HepG2 (cell line): Measurements from ENCODE around the gene FUT6. TPM values are rescaled to one million over a fixed set of nuclear protein-coding genes. Genes with fewer than 3 reads are reported as not detected.

Source experiments
- ATAC-seq: fragments of 200-7000 bp; cut with Tn5 transposase; 3 replicates; pipeline ENCODE4 v1.9.1; 2020; ENCODE audit warnings: mild to moderate bottlenecking, moderate library complexity
- BruUV-seq: library from RNA; stranded (reverse); fragments of 400-500 nt; replicated peaks from 2 replicates; lab custom pipeline; 2021; lab: Mats Ljungman, UMichigan
- CTCF ChIA-PET: fragments of 300-600 bp; formaldehyde crosslinking; extraction: SDS; loops from one replicate; lab custom pipeline; 2021; ENCODE audit warnings: low total read pairs, inconsistent platforms, low intra/inter-chr PET ratio; lab: Yijun Ruan, JAX
- POLR2A ChIA-PET: fragments of 350-600 bp; sonication (Branson Sonifier 250); formaldehyde crosslinking; loops from one replicate; lab custom pipeline; 2020; ENCODE audit warnings: antibody characterized with exemption, inconsistent platforms; lab: Yijun Ruan, JAX
- DNase-seq: peaks from one replicate; pipeline ENCODE4 v3.0.0-alpha.2; 2015; ENCODE audit warnings: low spot score
- FAIRE-seq: peaks from 3 replicates; lab custom pipeline; 2011; peaks lifted over from hg19 to GRCh38; lab: Jason Lieb, UNC
- H2AFZ ChIP-seq: one replicate; pipeline ENCODE4 v1.6.1; 2011; ENCODE audit warnings: low read length, inconsistent platforms
- H3K27ac ChIP-seq: fragments of 300-600 bp; 3 replicates; pipeline ENCODE4 v1.8.0; 2011; ENCODE audit warnings: mixed run types, mild to moderate bottlenecking, mixed read lengths, low read length, inconsistent platforms; ENCODE audit not compliant: insufficient read depth; ENCODE audit errors: extremely low read length
- H3K27me3 ChIP-seq, 2 experiments: fragments of 200-600 bp in 1 of 2; 2 replicates in 1 of 2; 3 replicates in 1 of 2; pipeline versions ENCODE4 v1.6.0 to v1.8.0; 2011; ENCODE audit warnings: low read length in 2 of 2, mild to moderate bottlenecking in 2 of 2, moderate library complexity in 2 of 2, inconsistent platforms in 1 of 2; ENCODE audit not compliant: insufficient read depth in 2 of 2, control insufficient read depth in 1 of 2
- H3K36me3 ChIP-seq, 2 experiments: fragments of 200-600 bp in 1 of 2; replicated peaks in 1 of 2; 2 replicates in 1 of 2; 3 replicates in 1 of 2; pipeline versions ENCODE4 v1.5.1 to v1.8.0; 2011; ENCODE audit warnings: low read length in 2 of 2, inconsistent platforms in 1 of 2; ENCODE audit not compliant: insufficient read depth in 2 of 2, control insufficient read depth in 1 of 2
- H3K4me1 ChIP-seq: 2 replicates; pipeline ENCODE4 v1.5.1; 2012; ENCODE audit warnings: low read length, inconsistent platforms; ENCODE audit not compliant: insufficient read depth
- H3K4me2 ChIP-seq: 2 replicates; pipeline ENCODE4 v1.6.0; 2011; ENCODE audit warnings: low read depth, low read length, inconsistent platforms
- H3K4me3 ChIP-seq, 3 experiments: fragments of 200-600 bp in 1 of 3; sonication (generic), shearing (Covaris generic) in 1 of 3; replicated peaks in 1 of 3; 2 replicates each; pipeline ENCODE4 v1.5.1; 2011 to 2016; ENCODE audit warnings: low read length in 3 of 3, inconsistent platforms in 2 of 3, low read depth in 2 of 3, mild to moderate bottlenecking in 2 of 3, control low read depth in 1 of 3, mixed read lengths in 1 of 3; ENCODE audit not compliant: insufficient read depth in 1 of 3
- H3K79me2 ChIP-seq: one replicate; pipeline ENCODE4 v1.6.1; 2011; ENCODE audit warnings: low read length, inconsistent platforms; ENCODE audit not compliant: insufficient read depth
- H3K9ac ChIP-seq: 2 replicates; pipeline ENCODE4 v1.6.0; 2011; ENCODE audit warnings: mild to moderate bottlenecking, low read depth, low read length, inconsistent platforms; ENCODE audit not compliant: insufficient read depth
- H3K9me3 ChIP-seq: 2 replicates; pipeline ENCODE4 v1.5.1; 2012; ENCODE audit warnings: mild to moderate bottlenecking, low read length
- H4K20me1 ChIP-seq: 2 replicates; pipeline ENCODE4 v1.6.0; 2011; ENCODE audit warnings: inconsistent platforms, mild to moderate bottlenecking, low read length, moderate library complexity; ENCODE audit not compliant: insufficient read depth
- CEBPB ChIP-seq: IDR thresholded peaks from 2 replicates; pipeline ENCODE4 v1.6.1; 2011; ENCODE audit warnings: low read depth, low read length, improper control_type of control experiment, borderline replicate concordance
- CEBPG ChIP-seq: IDR thresholded peaks from 2 replicates; pipeline ENCODE4 v1.6.1; 2016
- DMTF1 ChIP-seq: sonication (generic); formaldehyde crosslinking; IDR thresholded peaks from 2 replicates; pipeline ENCODE4 v1.4.0; 2020; ENCODE audit warnings: mild to moderate bottlenecking, missing genetic modification reagents
- SALL1 ChIP-seq: sonication (generic); formaldehyde crosslinking; IDR thresholded peaks from 2 replicates; pipeline ENCODE4 v1.8.0; 2022; ENCODE audit warnings: mild to moderate bottlenecking, missing genetic modification reagents
- TIGD3 ChIP-seq: sonication (generic); formaldehyde crosslinking; IDR thresholded peaks from 2 replicates; pipeline ENCODE4 v1.5.1; 2020; ENCODE audit warnings: mild to moderate bottlenecking, missing genetic modification reagents, borderline replicate concordance
- ZMYM3 ChIP-seq: sonication (generic); formaldehyde crosslinking; IDR thresholded peaks from 2 replicates; pipeline ENCODE4 v1.5.1; 2020; ENCODE audit warnings: mild to moderate bottlenecking, missing genetic modification reagents
- ZNF124 ChIP-seq: sonication (generic); formaldehyde crosslinking; IDR thresholded peaks from 2 replicates; pipeline ENCODE4 v1.4.0; 2020; ENCODE audit warnings: missing genetic modification reagents
- ZNF230 ChIP-seq: sonication (generic); formaldehyde crosslinking; IDR thresholded peaks from 2 replicates; pipeline ENCODE4 v1.4.0; 2020; ENCODE audit warnings: mild to moderate bottlenecking, missing genetic modification reagents
- ZNF33B ChIP-seq: sonication (generic); formaldehyde crosslinking; IDR thresholded peaks from 2 replicates; pipeline ENCODE4 v1.5.1; 2020; ENCODE audit warnings: mild to moderate bottlenecking, missing genetic modification reagents
- ZNF350 ChIP-seq: sonication (generic); formaldehyde crosslinking; IDR thresholded peaks from 2 replicates; pipeline ENCODE4 v1.4.0; 2020; ENCODE audit warnings: mild to moderate bottlenecking, low read depth, missing genetic modification reagents, borderline replicate concordance
- ZNF362 ChIP-seq: sonication (generic); formaldehyde crosslinking; IDR thresholded peaks from 2 replicates; pipeline ENCODE4 v1.4.0; 2020; ENCODE audit warnings: missing genetic modification reagents, mild to moderate bottlenecking, borderline replicate concordance
- ZNF510 ChIP-seq: sonication (generic); formaldehyde crosslinking; IDR thresholded peaks from 2 replicates; pipeline ENCODE4 v1.4.0; 2020; ENCODE audit warnings: low read depth, mild to moderate bottlenecking, missing genetic modification reagents
- WGBS: methylation state at CpG from one replicate; pipeline ENCODE4 v1.1.6; 2017; ENCODE audit warnings: low lambda C conversion rate; 5-methylcytosine and 5-hydroxymethylcytosine counted together
- in situ Hi-C: cut with HindIII; loops from 2 replicates; pipeline ENCODE4 v1.10.0; 2017; ENCODE audit warnings: low pct_unique_long_range_greater_than_20kb; ENCODE audit not compliant: extremely low pct_ligation_motif_present
- intact Hi-C: fragments of 100-400 bp; cut with micrococcal nuclease; formaldehyde crosslinking; loops from one replicate; pipeline ENCODE4 v1.10.0; 2022; ENCODE audit not compliant: unreplicated experiment
- polyA plus RNA-seq, 8 experiments: library from polyadenylated mRNA; depleted of rRNA in 3 of 8; stranded (reverse) in 7 of 8; unstranded in 1 of 8; fragments of >200 nt; fragmentation: Illumina TruSeq in 4 of 8; extraction: Trizol in 4 of 8; gene quantifications; 2 replicates each; pipeline versions ENCODE4 v1.2.1 to v1.2.3, GENCODE V29; 2011 to 2016; ENCODE audit warnings: low read depth in 4 of 8, missing spikeins in 1 of 8, mixed read lengths in 1 of 8; ENCODE audit not compliant: insufficient read depth in 1 of 8
- total RNA-seq, 5 experiments: library from RNA; depleted of rRNA; stranded (reverse); fragments of >200 nt; fragmentation: Illumina TruSeq; extraction: Trizol; gene quantifications; 2 replicates each; pipeline ENCODE4 v1.2.3, GENCODE V29; 2016; ENCODE audit warnings: low read depth in 1 of 5
- TF ChIP-seq, protein P1 (sequence below), 2 experiments: fragments of 450-650 bp in 1 of 2; sonication (generic) in 1 of 2; formaldehyde crosslinking; IDR thresholded peaks; 2 replicates each; pipeline versions ENCODE4 v1.5.0 to v1.8.0; 2020 to 2022; ENCODE audit warnings: mild to moderate bottlenecking in 1 of 2, missing genetic modification reagents in 1 of 2
- TF ChIP-seq, protein P2 (sequence below): sonication (generic); formaldehyde crosslinking; IDR thresholded peaks from 2 replicates; pipeline ENCODE4 v1.9.0; 2021; ENCODE audit warnings: missing genetic modification reagents, mild to moderate bottlenecking, borderline replicate concordance

The FUT6 gene
- total and polyA plus RNA-seq, 2 of the 13 experiments (the other 11 are each of a cell fraction or from before 2014, with no cell fraction given), result 8.2 to 27.7 TPM

DNA sequence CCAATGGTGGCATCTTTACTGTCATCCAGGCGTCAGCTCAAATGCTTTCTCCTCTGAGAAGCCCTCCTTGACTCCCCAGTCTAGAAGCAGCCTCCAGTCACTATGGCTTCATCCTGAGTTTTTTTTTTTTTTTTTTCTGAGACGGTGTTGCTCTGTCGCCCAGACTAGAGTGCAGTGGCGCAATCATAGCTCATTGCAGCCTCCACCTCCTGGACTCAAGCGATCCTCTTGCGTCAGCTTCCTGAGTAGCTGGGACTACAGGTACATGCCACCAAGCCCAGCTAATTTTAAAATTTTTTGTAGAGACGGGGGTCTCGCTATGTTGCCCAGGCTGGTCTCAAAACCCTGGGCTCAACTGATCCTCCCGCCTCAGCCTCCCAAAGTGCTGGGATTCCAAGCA lies 30.4 kb downstream of the FUT6 start (continued):
- TF ChIP-seq, protein P1, sequence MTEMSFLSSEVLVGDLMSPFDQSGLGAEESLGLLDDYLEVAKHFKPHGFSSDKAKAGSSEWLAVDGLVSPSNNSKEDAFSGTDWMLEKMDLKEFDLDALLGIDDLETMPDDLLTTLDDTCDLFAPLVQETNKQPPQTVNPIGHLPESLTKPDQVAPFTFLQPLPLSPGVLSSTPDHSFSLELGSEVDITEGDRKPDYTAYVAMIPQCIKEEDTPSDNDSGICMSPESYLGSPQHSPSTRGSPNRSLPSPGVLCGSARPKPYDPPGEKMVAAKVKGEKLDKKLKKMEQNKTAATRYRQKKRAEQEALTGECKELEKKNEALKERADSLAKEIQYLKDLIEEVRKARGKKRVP (CRISPR knock-in tag; IDR thresholded peaks at IDR 0.05), result peak in 1 of 2 experiments; percentile 92; a peak in 2 of 4 replicates
- TF ChIP-seq ZNF33B (CRISPR knock-in tag), result no peak
- peak; percentile 37; the same call in 1 of the 2 replicates for TF ChIP-seq ZNF350 (CRISPR knock-in tag)
- TF ChIP-seq CEBPB, result peak; percentile 92
- TF ChIP-seq ZNF362 (CRISPR knock-in tag), result peak; percentile 68; the same call in 1 of the 2 replicates
- TF ChIP-seq ZMYM3, result no peak
- peak; percentile 84 for TF ChIP-seq CEBPG

DNA sequence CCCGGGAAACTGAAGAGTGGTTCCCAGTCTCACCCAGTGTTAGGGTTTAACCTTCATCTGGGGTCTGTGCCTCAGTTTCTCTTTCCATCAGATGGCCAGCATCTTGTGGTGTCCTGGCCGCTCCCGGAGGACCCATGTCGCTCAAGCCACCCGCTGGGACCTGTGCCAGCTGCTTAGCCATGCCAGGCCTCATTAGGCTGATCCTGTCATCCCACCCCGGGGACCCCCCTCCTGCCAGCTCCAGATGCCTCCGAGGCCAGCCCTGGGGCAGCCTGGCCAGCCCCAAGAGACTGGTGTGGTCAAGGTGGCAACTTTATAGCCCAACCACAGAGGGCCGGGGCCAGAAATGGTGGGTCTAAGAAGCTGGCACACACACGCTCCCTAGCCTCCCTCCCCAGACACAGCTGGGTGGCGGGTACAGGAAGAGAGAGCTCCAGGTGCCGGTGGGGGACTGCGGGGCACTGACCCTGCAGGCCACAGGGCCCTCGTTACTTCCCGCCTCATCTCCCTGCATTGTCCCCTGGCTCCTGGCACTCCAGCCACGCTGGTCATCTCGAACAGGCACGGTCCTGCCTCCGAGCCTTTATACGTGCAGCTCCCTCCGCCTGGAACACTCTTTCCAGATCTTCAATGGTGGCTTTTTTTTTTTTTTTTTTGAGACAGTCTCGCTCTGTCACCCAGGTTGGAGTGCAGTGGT lies 31.2 kb downstream of the FUT6 start:
- in situ Hi-C loops (loop anchor here (5.0 kb wide), 1 partner anchor 84 kb away; no protein-coding TSS in a partner anchor), intact Hi-C loops (loop anchor here (10.0 kb wide), 1 partner anchor 217 kb away; no protein-coding TSS in a partner anchor)
- Histone ChIP-seq H3K4me3 (no peak overlapping the region), H3K36me3 (no peaks in the 10 kb centered on the region), H3K79me2 (no peaks in the 10 kb centered on the region), H4K20me1 (no peaks in the 10 kb centered on the region), H3K27ac (no peak overlapping the region), H3K4me1 (peaks cover 32% of the 10 kb centered on the region), H3K9ac (no peak overlapping the region), H3K9me3 (no peaks in the 10 kb centered on the region), H2AFZ (no peak overlapping the region), H3K4me2 (no peak overlapping the region), H3K27me3 (no peaks in the 10 kb centered on the region)
- BruUV-seq, result no TSS peak
- no peak for DNase-seq
- no peak for FAIRE-seq
- ATAC-seq, result no peak
- WGBS, result 97% methylated on average over 14 of the region's 21 CpGs
- CTCF ChIA-PET, result no interaction called here
- POLR2A ChIA-PET, result interaction anchor here (1.0 to 2.6 kb wide), 4 partner anchors 9 to 193 kb away, joined by 3 to 15 read pairs (median 5); partner anchors contain the start of genes NDUFA11 and VMAC
- TF ChIP-seq ZNF230 (CRISPR knock-in tag) (no peak), TIGD3 (CRISPR knock-in tag) (no peak), SALL1 (CRISPR knock-in tag) (no peak), ZNF124 (no peak), DMTF1 (CRISPR knock-in tag) (no peak), ZNF510 (no peak)
- TF ChIP-seq, protein P2, sequence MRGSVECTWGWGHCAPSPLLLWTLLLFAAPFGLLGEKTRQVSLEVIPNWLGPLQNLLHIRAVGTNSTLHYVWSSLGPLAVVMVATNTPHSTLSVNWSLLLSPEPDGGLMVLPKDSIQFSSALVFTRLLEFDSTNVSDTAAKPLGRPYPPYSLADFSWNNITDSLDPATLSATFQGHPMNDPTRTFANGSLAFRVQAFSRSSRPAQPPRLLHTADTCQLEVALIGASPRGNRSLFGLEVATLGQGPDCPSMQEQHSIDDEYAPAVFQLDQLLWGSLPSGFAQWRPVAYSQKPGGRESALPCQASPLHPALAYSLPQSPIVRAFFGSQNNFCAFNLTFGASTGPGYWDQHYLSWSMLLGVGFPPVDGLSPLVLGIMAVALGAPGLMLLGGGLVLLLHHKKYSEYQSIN (CRISPR knock-in tag), result no peak
